ENCODE results near the gene SLC13A4.
"Not testable (repeated sequence)": the region's sequence is repeated elsewhere in the genome, so short reads cannot be mapped to it uniquely, and the experiment has no call there.

SLC13A4 gene

GRCh38 chr7:135747366-135747765, 19.4 kb upstream of the SLC13A4 start:
- no peak for FAIRE-seq

DNA sequence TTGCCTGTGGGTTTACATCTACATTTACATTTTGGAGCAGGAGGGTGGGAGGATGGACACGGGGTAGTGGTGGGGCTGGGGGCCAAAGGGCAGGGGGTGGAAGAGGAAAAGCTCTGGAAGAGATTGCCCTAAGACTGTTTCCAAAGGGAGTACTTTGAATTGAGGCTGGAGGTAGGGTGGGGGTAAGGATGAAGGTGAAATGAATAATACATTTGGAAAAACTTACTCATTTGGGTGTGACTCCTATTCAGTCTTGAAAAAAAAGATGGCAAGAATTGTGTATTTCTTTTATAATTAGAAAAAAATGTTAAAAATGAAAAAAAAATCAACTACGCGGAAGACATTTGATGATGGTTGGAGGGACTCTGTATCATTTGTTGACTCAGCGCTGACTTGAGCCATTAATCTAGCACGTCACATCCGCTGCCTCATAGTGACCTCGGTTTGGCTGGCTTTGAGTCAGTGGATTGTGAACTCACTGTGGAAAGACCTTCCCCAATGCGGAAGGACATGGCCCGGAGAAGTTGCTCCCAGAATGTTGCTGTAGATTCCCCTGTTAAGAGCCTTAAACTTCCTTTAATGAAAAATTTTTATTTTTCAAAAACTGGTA, 17.8 kb upstream of the SLC13A4 start:
- no peak for FAIRE-seq

GRCh38 chr7:135744938-135745702, 17.1 kb upstream of the SLC13A4 start:
- no peak for FAIRE-seq

DNA sequence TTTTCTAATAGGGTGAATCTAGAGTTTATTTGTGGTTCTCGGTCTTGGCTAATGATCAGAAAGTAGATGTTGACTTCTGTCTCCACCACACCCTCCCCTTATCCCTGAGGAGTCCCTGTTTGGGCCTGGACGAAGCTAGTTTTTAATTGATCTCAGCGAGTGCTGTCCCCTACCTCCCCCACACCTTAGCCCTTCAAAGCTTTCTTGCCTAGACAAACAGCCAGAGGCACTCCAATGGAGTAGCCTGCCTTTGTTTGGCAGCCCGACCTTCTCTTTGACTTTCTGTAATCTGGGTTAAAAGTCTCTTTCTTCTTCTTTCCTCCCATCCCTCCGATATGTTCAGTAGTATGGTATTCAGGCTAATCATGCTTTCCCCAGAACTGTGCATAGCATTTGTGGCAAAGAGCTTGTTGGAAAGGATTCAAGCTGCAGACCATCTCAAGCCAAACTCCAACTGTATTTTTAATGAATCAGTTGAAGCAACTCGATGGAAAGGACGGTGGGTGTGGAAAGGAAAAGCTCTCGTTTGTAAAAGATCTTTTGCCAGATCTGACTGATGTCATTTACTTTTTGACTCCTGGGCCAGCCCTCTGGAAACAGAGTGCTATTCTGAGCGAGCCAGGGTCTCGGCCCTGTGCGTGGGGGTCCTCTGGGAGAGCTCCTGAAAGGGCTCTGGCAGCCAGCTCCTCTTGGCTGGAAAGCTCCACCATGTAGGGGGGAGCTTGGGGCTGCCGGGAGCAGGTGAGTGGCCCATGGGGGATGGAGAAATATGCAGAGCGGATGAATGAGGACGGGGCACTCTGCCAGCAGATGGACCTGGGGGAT, 16.1 kb upstream of the SLC13A4 start:
- no peak for FAIRE-seq

GRCh38 chr7:135742371-135742770, 14.4 kb upstream of the SLC13A4 start:
- FAIRE-seq, result no peak

- no peak for FAIRE-seq
Measured at GRCh38 chr7:135741905-135742304, 13.9 kb upstream of the SLC13A4 start.

GRCh38 chr7:135740889-135741288, 12.9 kb upstream of the SLC13A4 start:
- no peak for FAIRE-seq

DNA sequence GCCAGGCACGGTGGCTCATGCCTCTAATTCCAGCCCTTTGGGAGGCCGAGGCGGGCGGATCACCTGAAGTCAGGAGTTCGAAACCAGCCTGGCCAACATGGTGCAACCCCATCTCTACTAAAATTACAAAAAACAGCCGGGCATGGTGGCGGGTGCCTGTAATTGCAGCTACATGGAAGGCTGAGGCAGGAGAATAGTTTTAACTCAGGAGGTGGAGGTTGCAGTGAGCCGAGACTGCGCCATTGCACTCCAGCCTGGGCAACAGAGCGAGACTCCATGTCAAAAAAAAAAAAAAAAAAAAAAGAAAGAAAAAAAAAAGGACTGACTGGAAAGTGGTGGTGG, 9.3 kb upstream of the SLC13A4 start:
- FAIRE-seq, result not testable (repeated sequence)

DNA sequence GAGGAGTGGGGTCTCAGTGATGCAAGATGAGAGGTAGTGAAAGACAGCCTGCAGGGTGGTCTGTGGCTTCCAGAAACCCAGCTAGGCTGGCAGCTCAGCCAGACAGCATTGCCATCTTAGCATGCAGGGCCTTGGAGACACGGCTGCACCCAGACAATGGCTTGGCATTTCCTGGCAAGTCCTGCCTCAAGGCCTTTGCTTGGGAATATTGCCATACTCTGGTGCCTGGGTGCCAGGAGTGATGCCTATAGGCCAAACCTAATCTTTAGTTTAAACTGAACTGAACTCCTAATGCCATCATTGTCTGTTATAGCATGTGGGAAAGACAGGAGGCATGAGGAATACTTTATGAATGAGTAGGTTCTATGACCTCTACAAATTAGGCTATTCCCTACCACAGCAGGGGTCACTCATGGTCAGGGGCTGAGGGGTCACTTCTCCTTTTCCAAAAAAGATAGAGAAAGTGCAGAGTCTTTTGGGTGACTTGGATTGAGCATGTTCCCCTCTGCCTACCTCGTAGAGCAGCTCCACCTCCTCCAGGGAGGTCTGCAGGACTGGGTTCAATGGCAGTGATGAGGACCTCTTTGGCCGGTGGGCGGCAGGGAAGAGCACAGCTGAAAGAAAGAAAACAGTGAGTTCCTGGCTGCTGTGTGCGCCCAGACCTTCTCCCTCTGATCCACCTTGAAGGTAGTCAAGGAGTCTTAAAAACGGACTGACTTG, 8.8 kb upstream of the SLC13A4 start:
- no peak for FAIRE-seq

GRCh38 chr7:135734343-135734689, 6.3 kb upstream of the SLC13A4 start:
- FAIRE-seq, result no peak

DNA sequence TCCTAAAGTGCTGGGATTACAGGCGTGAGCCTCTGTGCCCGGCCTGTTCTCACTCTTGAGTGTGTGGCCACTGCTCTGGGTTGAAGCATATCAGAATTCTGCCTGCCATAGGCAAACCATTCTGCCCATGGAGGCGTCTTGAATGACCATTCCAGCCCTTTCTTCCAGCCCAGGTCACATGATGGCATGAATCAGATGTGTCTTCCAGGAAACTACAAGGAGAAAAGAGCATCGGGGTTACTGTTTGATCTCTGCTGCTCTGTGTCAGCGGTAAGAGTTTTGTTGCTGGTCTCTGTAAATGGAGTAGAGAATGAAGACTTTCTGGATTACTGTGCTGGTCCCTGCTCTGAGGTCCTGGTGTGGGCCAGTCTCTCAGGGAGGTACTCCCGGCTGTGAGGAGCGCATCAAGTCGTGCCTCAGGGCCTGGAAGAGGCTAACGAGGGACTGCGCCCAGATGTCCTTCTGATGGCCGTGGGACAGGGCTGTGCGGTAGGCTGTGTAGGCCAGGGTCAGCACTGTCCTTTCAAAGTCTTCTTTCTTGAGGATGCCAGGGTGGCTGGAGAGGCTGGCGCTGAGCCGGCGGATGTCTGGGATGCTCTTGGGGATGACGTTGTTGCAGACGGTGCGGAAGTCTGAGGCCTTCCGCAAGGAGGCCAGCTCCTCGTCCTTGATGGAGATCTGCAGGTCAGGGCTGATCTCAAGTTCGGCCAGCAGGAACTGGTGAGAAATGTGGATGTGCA, 5.8 kb upstream of the SLC13A4 start:
- FAIRE-seq, result no peak

GRCh38 chr7:135731131-135731530, 3.1 kb upstream of the SLC13A4 start:
- no peak for FAIRE-seq

DNA sequence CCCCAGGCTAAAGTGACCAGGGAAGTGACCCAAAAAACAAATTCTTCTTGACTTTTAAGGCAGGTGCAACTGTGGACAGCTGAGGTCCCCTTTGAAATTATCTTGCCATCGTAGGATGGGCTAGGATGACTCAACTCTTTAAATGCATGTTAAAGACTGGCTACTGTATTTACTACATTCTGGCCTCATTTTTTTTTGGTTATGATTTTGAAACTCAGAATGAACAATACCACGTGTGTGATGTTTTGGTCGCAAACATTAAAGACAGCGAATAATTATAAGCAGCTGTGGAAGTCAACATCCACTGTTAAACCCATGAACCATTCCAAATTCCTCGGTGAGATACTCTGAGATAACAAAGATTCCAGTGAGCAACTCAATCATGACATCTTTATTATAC, 1.2 kb upstream of the SLC13A4 start:
- peak; percentile 86 for FAIRE-seq

- no peak for FAIRE-seq
Measured at GRCh38 chr7:135726911-135727673, 894 bp downstream of the SLC13A4 start.

- no peak for FAIRE-seq
Measured at GRCh38 chr7:135726276-135726788, 1.7 kb downstream of the SLC13A4 start.

- no peak for FAIRE-seq
Measured at GRCh38 chr7:135723411-135723810, 4.6 kb downstream of the SLC13A4 start.

- FAIRE-seq, result no peak
Measured at GRCh38 chr7:135721198-135721820, 6.7 kb downstream of the SLC13A4 start.

DNA sequence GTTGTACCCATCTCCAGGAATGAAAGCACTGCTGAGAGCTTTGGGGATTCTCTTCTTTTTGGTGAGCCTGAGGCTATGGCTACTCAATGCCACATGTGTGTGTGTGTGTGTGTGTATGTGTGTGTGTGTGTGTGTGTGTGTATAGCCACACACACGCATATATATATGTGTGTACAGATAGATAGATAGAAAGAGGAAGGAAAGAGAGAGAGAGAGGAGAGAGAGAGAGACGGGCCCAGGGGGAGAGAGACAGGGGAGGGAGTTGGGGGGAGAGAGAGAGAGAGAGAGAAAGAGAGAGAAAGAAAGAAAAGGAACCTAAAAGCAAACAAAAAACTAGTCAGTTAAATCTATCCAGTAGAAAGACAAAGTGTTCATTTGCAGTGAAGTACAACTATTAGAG, 8.3 kb downstream of the SLC13A4 start:
- no peak for FAIRE-seq

DNA sequence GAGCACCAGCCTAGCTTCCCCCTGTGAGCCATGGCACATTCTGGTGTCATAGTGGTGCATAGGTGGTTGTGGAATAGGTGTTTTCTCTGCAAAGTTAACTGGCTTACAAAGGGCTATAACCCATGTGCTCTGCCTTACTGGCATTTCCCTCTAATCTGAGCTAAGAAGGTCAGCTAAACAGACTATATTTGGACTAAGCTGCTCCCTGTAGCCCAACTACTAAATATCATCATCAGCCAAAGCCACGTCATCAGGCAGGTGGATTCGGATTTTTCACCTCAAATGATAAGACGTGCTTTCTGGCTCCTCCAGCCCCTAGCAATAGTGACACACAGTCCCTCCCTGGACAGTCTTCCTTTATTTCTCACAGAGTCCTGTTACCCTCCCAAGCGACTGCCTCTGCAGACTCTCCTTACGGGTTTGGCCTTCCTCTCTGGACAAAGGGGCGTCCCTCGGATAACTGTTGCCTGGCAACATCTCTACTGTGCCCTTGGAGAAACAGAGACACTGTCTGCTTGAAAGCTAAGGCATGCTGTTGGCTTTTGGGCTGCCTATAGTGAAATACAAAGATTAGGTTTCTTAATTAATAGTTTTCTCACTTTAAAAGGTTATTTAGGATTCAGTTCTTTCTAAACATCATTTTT, 9.1 kb downstream of the SLC13A4 start:
- FAIRE-seq, result no peak

- no peak for FAIRE-seq
Measured at GRCh38 chr7:135718219-135718618, 9.8 kb downstream of the SLC13A4 start.
